Stimulated activated CD4-positive, alpha-beta T cell treated with anti-CD3 and anti-CD28 coated beads, Interleukin-1b, Interleukin-23, amount 100 ng/mL, for 24 hours (primary cell): ENCODE data around the gene FOXA3.
"Not testable (repeated sequence)": the region's sequence is repeated elsewhere in the genome, so short reads cannot be mapped to it uniquely, and the experiment has no call there.

Source experiments
- DNase-seq, 4 experiments: peaks; one replicate each; pipeline ENCODE4 v3.0.0-alpha.2; 2020; ENCODE audit warnings: low read depth in 4 of 4, low spot score in 1 of 4

The FOXA3 gene

DNA sequence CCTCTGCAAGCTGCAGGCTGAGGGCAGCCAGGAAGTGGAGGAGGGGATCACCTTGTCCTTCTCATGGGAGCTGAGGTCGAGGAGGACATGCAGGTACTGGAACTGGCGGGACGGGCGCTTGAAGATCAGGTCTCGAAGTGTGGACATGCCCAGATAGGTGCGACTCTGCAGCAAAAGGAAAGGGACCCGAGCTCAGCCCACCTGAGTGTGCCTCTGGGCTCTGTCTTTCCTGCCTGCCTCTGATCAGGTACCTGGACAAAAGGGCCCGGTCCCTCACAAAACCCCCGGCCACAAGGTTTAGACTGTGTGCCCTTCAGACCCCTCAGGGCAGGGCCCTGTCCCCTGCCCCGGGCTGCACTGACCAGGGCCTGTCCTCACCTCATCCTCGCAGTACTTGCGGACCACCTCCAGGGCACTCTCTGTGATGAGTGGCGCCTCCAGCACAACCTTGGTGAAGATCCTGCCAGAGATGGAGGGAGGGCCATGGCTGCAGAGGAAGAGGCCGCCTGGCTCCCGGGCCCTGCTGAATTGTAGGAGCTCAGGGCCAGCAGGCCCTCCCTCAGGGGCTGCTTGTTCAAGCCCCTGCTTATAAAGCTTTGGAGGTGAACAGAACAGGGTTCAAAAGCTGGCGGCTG, 36.5 kb upstream of the FOXA3 start:
- DNase-seq: no peak

DNA sequence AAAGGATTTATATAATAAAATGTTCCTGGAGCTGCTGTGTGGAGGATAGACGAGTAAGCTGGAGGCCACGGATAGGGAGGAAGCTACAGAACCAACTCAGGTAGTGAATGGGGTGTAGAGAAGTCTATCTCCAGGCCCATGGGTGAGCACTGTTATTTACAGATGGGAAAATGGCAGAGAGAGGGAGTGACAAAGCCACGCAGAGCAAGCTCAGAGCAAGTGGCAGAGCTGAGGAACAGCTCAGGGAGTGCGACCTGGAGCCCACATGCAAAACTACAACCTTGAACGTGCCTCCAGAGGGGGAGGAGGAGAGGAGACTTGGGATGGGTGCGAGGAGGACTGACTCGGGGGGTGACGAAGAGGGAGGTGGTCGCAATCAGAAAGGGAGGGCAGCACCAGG, 35.6 kb upstream of the FOXA3 start:
- no peak for DNase-seq

DNA sequence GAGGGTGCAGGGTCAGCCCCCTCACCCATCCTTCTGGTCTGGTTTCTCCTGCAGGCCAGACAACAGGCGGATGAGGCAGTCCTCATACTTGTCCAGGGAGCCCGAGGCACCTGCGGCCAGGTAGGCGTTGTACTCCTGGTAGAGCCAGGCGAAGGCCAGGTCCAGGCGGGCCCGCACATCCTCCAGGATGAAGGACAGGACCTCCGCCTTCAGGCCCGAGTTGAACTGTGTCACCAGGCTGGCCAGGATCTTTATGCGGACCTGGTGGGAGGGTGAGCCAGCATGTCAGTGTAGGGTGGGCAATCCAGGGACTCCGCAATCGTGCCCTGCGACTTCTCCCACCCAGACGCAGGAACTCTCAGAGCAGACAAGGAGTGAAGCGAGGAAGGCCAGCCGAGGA, 35.2 kb upstream of the FOXA3 start:
- no peak for DNase-seq

DNA sequence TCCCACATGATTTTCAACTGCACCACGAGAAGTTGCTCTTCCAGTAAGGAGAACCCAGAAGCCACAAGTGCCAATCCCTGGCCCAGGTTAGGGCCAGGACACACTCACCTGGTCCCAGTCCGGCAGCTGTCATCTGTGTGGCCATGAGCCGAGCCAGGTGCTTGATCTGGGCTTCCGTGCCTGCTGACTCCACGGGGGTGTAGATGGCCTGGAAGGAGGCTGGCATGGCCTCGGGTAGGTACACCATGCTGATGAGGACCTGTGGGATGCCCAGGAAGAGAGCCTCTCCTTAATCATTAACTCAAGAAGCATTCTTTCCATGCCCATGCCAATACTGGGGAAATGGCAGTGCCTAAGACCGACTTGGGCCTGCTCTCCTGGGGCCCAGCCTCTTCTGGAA, 29.2 kb upstream of the FOXA3 start:
- DNase-seq: no peak

DNA sequence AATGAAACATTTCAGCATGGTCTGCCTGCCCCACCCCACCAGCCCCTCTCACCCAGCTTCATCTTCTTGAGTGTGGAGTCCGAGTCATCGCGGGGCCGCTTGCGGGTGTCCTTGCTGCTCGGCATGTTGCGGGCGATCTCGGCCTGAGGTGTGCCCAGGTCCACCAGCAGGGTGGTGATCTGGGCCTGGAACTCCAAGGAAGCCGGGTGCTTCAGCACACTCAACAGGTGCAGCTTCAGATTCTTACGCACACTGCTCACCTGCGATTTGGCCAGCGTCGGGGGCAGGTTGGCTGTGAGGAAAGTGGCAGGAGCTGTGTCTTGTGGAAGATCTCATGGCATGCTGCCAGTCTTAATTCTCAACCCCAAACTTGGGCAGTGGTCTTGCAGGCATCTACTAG, 21.9 kb upstream of the FOXA3 start:
- DNase-seq: no peak

DNA sequence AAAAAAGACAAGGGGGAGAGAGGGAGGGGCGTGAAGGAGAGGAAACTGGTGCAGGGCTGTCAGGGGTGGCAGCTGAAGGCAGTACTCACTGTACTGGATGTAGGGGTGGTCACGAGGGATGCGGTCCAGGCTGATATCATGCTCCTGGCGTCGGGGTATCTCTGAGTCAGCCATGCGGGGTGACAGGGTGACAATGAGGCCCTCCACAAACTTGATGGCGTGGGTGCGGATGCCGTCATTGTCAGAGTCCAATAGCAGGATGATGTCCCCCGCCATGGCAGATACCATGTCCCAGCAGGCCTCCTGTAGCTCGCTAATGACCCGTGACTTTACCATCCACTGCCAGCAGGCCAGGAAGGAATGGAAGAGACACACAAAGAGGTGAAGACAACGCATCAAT, 16.5 kb upstream of the FOXA3 start:
- no peak for DNase-seq

DNA sequence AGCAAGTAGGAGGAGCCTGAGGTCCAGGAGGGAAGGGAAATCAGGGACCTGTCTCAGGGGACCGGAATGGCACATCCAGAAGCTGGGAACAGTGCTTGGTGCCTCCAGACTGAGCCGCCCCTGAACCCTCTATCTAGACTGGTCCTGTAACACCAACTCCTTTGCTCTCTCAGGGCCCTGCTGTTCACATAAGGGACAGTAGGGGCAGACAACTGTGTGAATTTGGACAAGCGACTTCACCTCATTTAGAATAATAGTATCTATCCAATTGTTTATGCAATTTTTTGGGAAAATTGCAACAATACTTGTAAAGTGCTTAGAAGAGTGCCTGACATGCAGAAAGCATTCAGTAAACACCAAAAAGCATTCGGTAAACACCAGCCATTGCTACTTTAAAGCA, 15.2 kb upstream of the FOXA3 start:
- no peak for DNase-seq

DNA sequence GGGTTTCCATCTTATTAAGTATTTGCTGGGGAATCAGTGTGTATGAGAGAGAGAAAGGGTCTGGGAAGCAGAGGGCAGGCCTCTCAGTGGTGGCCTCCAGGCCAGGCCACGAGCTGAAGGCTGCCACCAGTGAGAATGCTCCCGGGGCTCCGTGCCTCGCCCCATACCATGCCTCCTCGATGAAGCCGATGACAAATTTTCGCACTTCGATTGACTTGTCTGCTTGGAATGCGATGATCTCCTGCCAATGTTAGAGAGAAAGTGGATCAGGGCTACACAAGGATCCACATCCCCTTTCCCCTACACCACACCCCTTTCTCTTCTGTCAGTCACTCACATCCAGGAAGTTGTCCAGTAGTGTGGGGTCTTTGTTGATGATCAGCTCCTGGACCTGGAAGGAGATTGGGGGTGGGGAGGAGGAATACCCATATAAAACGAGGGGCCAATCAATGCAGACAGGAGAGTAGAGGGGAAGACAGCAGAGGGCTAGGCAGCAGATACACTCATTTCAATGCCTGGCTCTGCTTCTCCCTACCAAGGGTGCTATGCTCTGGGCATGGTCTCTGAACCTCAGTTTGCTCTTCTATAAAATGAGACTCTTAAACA, 11.9 kb upstream of the FOXA3 start:
- DNase-seq: no peak

DNA sequence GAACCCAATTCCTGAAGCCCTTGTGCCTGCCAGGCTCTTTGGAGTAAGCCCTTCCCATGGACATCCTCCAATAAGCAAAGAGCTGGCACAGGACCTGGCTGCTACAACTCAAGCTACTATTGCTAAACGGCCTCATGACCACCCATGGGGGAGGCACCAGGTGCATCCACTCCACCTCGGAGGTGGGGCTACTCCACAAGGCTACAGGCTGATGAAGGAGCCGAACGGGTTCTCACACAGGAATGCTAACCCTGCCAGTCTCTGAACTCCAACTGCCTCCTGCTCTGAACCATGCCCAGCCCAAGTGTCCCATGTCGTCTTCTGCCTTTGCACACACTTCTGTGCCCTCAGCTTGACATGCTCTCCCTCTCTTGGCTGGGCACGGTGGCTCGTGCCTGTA, 11.1 kb upstream of the FOXA3 start:
- DNase-seq: no peak

DNA sequence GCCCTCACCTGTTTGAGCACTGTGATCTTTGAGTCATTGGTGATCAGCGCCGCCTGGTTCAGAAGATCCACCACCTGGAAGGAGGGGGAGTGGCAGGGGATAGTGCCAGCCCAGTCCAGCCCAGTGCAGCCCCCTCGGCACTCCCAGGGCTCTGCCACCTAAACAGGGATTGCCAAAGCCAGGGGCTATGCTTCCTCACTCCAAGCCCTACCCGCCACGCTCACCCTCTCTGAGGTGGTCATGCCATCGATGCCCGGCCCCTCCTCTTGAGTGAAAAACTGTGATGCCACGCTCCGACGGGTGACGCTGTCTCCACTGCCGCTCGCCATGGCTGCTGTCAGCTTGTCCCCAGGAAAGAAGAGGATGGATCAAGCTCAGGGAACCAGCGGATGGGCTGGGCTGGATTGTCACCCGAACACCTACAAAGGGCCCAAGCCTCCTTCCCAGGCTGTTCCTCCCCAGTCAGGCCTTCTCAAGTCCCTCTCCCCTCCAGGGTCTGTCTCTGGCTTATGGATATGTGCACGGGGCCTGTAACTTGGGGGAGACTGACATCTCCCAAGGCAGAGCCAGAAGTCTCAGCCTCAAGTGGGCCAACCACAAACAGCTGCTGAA, 9.9 kb upstream of the FOXA3 start:
- DNase-seq: no peak

DNA sequence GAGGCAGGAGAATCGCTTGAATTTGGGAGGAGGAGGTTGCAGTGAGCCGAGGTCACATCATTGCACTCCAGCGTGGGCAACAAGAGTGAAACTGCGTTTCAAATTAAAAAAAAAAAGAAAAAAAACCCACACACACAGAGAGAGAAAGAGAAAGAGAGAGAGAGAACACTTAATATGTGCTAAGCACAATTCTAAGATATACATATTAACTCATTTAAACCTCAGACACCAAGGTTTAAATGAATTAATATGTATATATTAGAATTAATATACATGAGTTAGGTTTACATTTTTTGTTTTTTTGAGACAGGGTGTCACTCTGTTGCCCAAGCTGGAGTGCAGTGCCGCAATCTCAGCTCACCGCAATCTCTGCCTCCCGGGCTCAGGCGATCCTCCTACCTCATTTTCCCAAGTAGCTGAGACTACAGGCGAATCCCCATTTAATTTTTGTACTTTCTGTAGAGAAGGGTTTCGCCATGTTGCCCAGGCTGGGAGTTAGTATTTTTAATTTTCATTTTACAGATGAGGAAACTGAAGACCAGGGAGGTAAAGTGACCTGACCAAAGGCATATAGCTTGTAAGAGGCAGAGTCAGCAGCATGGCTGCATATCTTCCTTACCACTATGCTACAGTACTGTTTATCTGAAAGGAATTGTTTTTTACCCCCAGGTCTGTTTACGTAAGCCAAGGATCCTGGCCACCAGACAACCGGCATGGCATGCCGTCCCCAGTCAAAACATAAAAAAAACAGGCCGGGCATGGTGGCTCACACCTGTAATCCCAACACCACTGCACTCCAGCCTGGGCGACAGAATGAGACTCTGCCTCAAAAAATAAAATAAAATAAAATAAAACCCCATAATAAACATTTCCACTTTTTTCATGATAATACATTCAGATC, 3.5 kb upstream of the FOXA3 start:
- DNase-seq: no peak

DNA sequence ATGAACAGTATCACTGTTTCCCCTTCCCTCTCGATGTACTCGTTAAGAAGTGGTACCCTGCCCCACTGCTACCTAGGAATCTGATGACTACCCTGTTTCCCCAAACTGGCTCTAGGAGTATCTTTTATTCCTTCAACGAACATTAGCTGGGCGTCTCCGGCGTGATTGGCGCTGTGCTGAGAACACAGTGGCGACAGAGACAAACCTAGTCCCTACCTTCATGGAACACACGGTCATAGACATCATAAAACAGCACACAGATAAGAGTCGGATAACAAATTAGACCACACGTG, 1.9 kb upstream of the FOXA3 start:
- no peak for DNase-seq

DNA sequence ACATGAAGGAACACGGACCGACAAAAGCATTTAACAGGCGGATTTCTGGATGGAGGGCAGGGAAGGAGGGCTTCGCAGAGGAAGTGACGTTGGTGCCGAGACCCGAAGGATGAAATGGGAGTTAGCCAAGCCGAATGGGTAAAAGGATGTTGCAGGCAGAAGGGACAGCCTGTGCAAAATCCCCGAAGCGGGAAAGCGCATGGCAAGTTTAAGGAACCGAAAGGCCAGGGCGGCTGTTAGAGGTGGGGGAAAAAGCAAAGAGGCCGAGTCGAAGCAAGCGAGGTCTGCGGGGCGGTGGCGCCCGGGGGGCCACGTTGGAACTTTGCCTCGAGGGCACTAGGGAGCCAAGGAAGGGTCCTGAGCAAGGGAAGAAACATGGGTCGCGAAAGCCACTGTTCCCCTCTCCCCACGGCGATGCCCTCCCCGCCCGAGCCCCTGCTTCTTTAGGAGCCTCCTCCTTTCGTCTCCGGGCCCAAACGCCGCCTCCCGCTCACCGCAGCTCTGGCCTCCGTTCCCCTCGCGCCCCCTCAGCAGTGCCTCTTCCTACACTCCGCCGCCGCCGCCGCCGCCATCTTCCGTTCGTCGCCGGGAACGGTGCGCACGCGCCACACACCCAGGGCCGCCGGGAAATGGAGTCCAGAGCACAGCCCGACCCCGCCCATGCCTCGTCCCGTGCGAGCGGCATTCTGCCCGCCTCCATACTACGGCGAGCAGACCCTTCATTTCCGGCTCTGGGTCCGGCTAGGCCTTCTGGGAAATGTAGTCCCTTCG, 1.4 kb upstream of the FOXA3 start, which contains the start of gene SYMPK:
Gene SYMPK (minus strand): TSS at position 584 of the 771 bp plus-strand sequence. CDS start 8,652 bp downstream, outside the sequence.
- peak; percentile 94 to 99 (median 96) for DNase-seq

DNA sequence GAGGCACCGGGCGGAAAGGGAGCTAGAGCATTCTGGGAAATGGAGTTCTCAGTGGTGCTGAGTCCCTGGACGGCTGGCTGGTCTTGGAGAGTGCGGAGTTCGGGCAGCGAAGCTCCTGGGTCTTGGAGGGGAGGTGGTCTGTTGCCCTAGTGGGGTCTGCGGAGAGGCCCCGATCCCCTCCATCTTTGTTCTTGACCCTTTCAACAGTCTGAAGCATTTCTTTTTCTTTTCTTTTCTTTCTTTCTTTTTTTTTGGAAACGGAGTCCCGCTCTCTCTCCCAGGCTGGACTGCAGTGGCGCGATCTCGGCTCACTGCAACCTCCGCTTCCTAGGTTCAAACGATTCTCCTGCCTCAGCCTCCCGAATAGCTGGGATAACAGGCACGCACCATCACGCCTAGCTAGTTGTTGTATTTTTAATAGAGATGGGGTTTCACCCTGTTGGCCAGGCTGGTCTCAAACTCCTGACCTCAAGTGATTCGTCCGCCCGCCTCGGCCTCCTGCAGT, 739 bp upstream of the FOXA3 start:
- DNase-seq: no peak

DNA sequence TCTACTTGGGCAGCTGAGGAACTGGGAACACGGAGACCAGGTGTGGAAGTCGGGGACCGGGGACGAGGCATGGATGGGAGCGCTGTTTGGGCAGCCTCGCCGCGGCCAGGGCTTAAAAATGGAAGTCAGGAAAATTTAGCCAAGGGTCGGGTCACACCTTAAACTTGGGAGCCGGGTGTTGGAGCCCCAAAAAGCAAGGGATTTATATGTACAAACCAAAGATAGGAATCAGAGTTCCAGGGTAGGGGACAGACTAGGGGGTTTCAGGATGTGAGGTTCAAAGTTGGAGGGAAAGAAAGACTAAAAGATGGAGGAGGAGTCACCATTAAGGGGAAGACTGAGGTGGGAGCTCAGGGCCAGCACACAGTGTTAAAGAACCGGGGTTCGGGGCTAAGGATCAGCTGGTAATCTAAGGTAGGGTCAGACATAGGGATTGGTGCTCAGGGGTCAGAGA, 530 bp downstream of the FOXA3 start:
- no peak for DNase-seq

DNA sequence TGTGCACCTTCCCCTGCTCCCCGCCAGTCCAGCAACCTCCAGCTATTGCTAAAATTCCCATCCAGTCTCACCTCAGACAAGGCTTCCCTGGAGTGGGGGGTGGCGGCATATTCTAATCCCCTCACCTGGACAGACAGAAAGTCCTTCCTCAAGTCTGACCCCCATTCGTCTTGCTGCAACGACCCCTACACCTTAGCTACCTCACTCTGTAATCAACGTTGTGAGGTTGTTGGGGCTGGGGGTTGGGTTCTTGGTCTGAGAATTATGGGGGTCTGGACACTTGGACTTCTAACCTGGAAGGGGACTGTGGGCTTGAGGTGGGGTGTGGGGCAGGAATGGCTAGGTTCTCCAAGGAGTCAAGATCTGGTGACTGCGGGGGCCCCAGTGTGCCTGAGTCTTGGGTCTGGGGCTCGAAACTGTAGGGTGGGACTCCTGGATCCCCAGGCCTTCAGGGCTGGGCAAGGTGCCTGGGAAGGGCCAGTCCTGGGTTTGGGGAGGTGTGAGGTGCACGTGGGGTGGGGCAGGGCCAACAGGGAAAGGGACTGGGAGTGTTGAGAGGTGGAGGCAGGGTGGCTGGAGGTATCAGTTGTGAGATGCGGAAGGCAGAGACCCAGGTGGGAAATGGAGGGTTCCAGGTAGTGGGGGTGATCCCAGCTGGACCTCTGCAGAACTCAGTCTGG, 1.3 kb downstream of the FOXA3 start:
- DNase-seq: no peak

DNA sequence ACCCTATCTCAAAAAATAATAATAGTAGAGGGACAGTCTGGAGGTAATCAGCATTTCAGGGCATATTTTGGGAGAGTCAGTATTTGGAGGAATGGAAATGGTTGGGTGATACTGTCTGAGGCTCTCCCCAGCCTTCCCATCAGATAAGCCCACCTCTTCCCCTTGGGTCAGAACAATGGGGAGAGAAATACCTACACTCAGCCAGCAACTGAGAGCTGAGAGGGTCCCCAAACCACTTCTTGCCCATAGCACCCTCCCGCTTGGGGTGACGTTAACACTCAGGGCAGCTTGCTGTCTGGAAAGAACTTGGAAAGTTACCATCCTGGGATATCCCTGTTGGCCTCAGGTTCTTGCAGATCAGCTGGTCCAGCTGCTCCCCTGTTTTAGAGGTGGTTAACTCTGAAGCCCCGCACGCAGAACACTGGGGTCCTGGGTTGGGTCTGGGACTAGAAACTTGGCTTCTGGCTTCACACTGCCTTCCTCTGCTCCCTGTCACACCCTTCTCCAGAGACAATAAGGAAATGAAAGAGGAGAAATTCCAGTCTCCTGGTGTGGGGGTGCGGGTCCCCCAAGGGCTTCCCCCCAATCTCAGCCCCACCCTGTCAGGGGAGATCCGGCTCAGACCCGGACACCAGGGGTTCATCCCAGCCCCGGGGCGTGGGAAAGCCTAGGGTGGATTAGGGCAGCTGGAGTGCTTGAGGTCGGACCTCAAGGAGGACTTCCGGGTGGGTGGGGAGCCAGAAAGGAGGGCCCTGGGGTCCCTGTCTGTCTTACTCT, 2.5 kb downstream of the FOXA3 start:
- DNase-seq: no peak

DNA sequence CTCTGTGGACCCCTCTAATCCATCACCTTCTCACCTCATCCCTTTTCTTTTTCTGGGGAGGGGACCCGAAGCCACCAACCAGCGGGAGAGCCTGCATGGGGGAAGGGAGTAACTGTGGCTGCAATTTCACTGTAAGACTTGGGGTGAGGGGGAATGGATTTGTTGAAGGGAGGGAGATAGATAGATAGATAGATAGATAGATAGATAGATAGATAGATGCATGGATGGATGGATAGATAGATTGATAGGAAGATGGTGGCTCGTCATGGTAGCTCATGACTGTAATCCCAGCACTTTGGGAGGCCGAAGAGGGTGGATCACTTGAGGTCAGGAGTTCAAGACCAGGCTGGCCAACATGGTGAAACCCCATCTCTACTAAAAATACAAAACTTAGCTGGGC, 3.1 kb downstream of the FOXA3 start:
- DNase-seq: not testable (repeated sequence)

DNA sequence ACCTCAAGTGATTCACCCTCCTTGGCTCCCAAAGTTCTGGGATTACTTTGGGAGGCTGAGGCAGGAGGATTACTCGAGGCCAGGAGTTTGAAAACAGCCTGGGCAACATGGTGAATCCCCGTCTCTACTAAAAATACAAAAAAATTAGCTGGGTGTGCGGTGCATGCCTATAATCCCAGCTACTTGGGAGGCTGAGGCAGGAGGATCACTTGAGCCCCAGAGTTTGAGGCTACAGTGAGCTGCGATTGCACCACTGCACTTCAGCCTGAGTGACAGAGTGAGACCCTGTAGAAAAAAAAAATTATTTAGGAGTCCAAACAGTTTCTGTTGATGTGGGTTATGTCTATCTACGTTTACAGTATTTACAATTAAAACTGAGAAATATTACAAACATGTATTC, 6.7 kb downstream of the FOXA3 start:
- DNase-seq: no peak
